Activated CD8-positive, alpha-beta memory T cell treated with anti-CD3 and anti-CD28 coated beads, Interleukin-2, amount 50 U/mL, for 4 hours (primary cell): ENCODE data around the gene HK1.
"Not testable (repeated sequence)": the region's sequence is repeated elsewhere in the genome, so short reads cannot be mapped to it uniquely, and the experiment has no call there.

Experiments used
- DNase-seq: peaks from one replicate; pipeline ENCODE4 v3.0.0-alpha.2; 2020

HK1 gene

GRCh38 chr10:69278446-69278963 is at the start of gene HK1:
Gene HK1, plus strand, starts transcription at chr10:69278496.
- no peak for DNase-seq

- DNase-seq: no peak
These were observed 48.7 kb upstream of the HK1 start for GRCh38 chr10:69229616-69229916.

- DNase-seq: no peak
These were observed 48.2 kb upstream of the HK1 start for GRCh38 chr10:69230128-69230527.

- DNase-seq: no peak
These were observed 46.0 kb upstream of the HK1 start for GRCh38 chr10:69232252-69232651.

- DNase-seq: no peak
These were observed 45.4 kb upstream of the HK1 start for GRCh38 chr10:69232736-69233480.

GRCh38 chr10:69234447-69234846 is 43.8 kb upstream of the HK1 start:
- DNase-seq: no peak

GRCh38 chr10:69237528-69238159 is 40.7 kb upstream of the HK1 start:
- peak; percentile 89 for DNase-seq

GRCh38 chr10:69239136-69239535 is 39.2 kb upstream of the HK1 start:
- no peak for DNase-seq

GRCh38 chr10:69239816-69240434 is 38.4 kb upstream of the HK1 start:
- no peak for DNase-seq

- DNase-seq: no peak
These were observed 37.8 kb upstream of the HK1 start for GRCh38 chr10:69240455-69240854.

- DNase-seq: no peak
These were observed 36.7 kb upstream of the HK1 start for GRCh38 chr10:69241575-69241974.

GRCh38 chr10:69242040-69242851 is 36.0 kb upstream of the HK1 start:
- no peak for DNase-seq

- DNase-seq: no peak
These were observed 35.5 kb upstream of the HK1 start for GRCh38 chr10:69242852-69243212.

- no peak for DNase-seq
These were observed 34.5 kb upstream of the HK1 start for GRCh38 chr10:69243817-69244216.

- DNase-seq: no peak
These were observed 32.3 kb upstream of the HK1 start for GRCh38 chr10:69246036-69246435.

GRCh38 chr10:69246581-69247312 is 31.5 kb upstream of the HK1 start:
- no peak for DNase-seq

- no peak for DNase-seq
These were observed 31.0 kb upstream of the HK1 start for GRCh38 chr10:69247313-69247710.

- no peak for DNase-seq
These were observed 30.1 kb upstream of the HK1 start for GRCh38 chr10:69248117-69248730.

GRCh38 chr10:69250041-69250440 is 28.3 kb upstream of the HK1 start:
- DNase-seq: no peak

- DNase-seq: not testable (repeated sequence)
These were observed 26.9 kb upstream of the HK1 start for GRCh38 chr10:69251417-69251816.

GRCh38 chr10:69253171-69253570 is 25.1 kb upstream of the HK1 start:
- no peak for DNase-seq

GRCh38 chr10:69254877-69255276 is 23.4 kb upstream of the HK1 start:
- DNase-seq: no peak
